Endothelial cell of umbilical vein (primary cell): Measurements from ENCODE around the gene SRGN.

Experiments
- EZH2 ChIP-seq: IDR thresholded peaks from 2 replicates; pipeline ENCODE4 v1.6.1; 2012; ENCODE audit warnings: borderline replicate concordance, low read depth, mild to moderate bottlenecking, moderate library complexity, low read length, inconsistent platforms; ENCODE audit not compliant: severe bottlenecking
- FOS ChIP-seq: IDR thresholded peaks from 2 replicates; pipeline ENCODE4 v1.6.1; 2011; ENCODE audit warnings: mild to moderate bottlenecking, low read length, moderate library complexity, borderline replicate concordance; ENCODE audit not compliant: insufficient read depth
- GATA2 ChIP-seq: IDR thresholded peaks from 2 replicates; pipeline ENCODE4 v1.7.0; 2011; ENCODE audit warnings: low read depth, mild to moderate bottlenecking, moderate library complexity, mixed read lengths, low read length; ENCODE audit not compliant: insufficient read length, insufficient read depth
- JUN ChIP-seq: IDR thresholded peaks from 2 replicates; pipeline ENCODE4 v1.6.1; 2011; ENCODE audit warnings: borderline replicate concordance, low read depth; ENCODE audit not compliant: insufficient read length, insufficient read depth
- MYC ChIP-seq: IDR thresholded peaks from one replicate; pipeline ENCODE4 v1.6.1; 2011; ENCODE audit warnings: mild to moderate bottlenecking, low read depth, low read length
- POLR2A ChIP-seq: IDR thresholded peaks from 2 replicates; pipeline ENCODE4 v1.6.1; 2012; ENCODE audit warnings: low read depth, mild to moderate bottlenecking, control low read depth, low read length
- POLR2AphosphoS5 ChIP-seq: IDR thresholded peaks from 2 replicates; pipeline ENCODE4 v1.6.1; 2012; ENCODE audit warnings: low read depth, mild to moderate bottlenecking, control low read depth, low read length, moderate library complexity; ENCODE audit not compliant: insufficient read depth
- TF ChIP-seq, protein P1 (sequence below), 2 donors: IDR thresholded peaks; 1 replicate in 1 of 2; 2 replicates in 1 of 2; pipeline ENCODE4 v1.5.1; 2011; ENCODE audit warnings: low read length in 2 of 2, mild to moderate bottlenecking in 2 of 2, moderate library complexity in 2 of 2, control low read depth in 1 of 2, inconsistent platforms in 1 of 2, low read depth in 1 of 2; ENCODE audit not compliant: insufficient read depth in 1 of 2; ENCODE audit errors: extremely low read depth in 1 of 2
- TF ChIP-seq, protein P2 (sequence below): IDR thresholded peaks from 2 replicates; pipeline ENCODE4 v1.6.1; 2011; ENCODE audit not compliant: insufficient read depth, insufficient read length

DNA sequence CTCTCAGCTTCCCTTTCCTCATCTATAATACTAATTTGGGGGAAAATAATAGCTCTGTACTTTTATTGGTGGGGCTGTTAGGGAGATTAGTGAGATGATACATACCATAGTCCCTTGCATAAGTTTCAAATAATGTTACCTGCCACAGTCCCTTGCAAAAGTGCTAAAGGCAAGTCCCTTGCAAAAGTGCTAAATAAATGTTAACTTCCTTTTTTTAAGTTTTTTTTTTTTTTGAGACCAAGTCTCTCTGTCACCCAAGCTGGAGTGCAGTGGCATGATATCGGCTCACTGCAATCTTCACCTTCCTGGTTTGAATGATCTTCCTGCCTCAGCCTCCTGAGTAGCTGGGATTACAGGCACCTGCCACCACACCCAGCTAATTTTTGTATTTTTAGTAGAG lies 43.4 kb upstream of the SRGN start:
- TF ChIP-seq, protein P1, sequence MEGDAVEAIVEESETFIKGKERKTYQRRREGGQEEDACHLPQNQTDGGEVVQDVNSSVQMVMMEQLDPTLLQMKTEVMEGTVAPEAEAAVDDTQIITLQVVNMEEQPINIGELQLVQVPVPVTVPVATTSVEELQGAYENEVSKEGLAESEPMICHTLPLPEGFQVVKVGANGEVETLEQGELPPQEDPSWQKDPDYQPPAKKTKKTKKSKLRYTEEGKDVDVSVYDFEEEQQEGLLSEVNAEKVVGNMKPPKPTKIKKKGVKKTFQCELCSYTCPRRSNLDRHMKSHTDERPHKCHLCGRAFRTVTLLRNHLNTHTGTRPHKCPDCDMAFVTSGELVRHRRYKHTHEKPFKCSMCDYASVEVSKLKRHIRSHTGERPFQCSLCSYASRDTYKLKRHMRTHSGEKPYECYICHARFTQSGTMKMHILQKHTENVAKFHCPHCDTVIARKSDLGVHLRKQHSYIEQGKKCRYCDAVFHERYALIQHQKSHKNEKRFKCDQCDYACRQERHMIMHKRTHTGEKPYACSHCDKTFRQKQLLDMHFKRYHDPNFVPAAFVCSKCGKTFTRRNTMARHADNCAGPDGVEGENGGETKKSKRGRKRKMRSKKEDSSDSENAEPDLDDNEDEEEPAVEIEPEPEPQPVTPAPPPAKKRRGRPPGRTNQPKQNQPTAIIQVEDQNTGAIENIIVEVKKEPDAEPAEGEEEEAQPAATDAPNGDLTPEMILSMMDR (IDR thresholded peaks at IDR 0.05; ENCODE audit: extremely low read depth in 1 of 2, insufficient read depth in 1 of 2, low read depth in 1 of 2, low read length in 2 of 2): no peak
- TF ChIP-seq POLR2A (no peak), EZH2 (no peak), JUN (no peak), POLR2AphosphoS5 (no peak), FOS (no peak), GATA2 (no peak), MYC (no peak)
- TF ChIP-seq, protein P2, sequence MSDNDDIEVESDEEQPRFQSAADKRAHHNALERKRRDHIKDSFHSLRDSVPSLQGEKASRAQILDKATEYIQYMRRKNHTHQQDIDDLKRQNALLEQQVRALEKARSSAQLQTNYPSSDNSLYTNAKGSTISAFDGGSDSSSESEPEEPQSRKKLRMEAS: no peak
